GM19328 (cell line): ENCODE results near the gene AKAP6.

ENCODE experiments used
- ATAC-seq: cut with Tn5 transposase; IDR thresholded peaks from one replicate; pipeline ENCODE4 v1.9.1; 2021; ENCODE audit warnings: mild to moderate bottlenecking, moderate library complexity; ENCODE audit not compliant: unreplicated experiment

The AKAP6 gene

GRCh38 chr14:32330351-32331111 lies 1.4 kb downstream of the AKAP6 start:
- no peak for ATAC-seq

GRCh38 chr14:32331206-32331605 lies 2.1 kb downstream of the AKAP6 start:
- ATAC-seq: no peak

GRCh38 chr14:32332415-32333316 lies 3.6 kb downstream of the AKAP6 start:
- ATAC-seq: no peak

- no peak for ATAC-seq
These were observed 7.6 kb downstream of the AKAP6 start for GRCh38 chr14:32336702-32337101.

DNA sequence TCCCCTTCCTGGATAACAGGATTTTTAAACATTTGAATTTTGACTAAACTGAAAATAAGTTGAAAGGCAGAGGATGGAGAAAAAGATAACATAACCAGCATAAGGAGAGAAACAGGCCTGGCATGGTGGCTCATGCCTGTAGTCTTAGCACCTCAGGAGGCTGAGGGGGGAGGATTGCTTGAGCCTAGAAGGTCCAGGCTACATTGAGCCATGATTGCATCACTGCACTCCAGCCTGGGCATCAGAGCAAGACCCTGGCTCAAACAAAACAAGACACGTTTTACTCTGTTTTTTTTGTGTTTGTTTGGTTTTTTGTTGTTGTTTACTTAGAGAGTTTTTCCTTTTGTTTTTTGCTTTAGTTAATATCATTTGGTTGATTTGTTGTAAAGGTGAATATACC lies 8.7 kb downstream of the AKAP6 start:
- ATAC-seq: no peak

DNA sequence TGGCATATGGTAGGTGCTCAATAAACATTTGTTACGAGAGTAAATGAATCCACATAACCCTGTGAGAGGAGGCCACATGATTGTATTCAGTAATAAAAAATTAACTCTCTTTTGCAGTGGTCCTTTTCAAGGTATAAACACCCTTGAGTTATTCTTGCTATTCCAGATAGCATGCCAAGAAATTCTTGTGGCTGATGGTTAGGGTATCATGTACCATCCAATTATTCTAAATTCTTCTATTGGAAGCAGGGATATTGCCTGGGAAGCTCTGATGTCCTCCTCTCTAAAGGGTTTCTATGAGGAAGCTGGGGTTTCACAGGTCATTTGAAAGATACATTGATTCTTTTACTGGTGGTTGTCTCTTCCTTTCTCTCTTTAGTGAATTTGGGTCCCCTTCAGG lies 10.1 kb downstream of the AKAP6 start:
- ATAC-seq: no peak

- no peak for ATAC-seq
These were observed 13.1 kb downstream of the AKAP6 start for GRCh38 chr14:32341947-32342846.

DNA sequence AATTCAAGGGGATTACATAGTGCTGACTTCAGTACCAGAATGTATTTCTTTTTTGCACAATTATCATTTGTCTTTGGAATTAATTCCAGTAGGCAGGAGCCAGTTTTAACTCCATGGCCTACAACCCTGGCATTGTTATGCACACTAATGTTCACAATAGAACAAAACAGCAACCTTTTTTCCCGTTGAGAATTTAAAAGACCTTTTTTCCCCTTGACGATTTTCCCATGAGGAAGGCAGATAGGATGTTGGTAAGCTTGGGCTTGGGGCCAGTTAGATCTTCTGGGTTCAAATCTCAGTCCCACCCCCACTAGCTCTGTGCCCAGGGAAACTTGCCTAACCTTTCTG lies 13.7 kb downstream of the AKAP6 start:
- no peak for ATAC-seq

DNA sequence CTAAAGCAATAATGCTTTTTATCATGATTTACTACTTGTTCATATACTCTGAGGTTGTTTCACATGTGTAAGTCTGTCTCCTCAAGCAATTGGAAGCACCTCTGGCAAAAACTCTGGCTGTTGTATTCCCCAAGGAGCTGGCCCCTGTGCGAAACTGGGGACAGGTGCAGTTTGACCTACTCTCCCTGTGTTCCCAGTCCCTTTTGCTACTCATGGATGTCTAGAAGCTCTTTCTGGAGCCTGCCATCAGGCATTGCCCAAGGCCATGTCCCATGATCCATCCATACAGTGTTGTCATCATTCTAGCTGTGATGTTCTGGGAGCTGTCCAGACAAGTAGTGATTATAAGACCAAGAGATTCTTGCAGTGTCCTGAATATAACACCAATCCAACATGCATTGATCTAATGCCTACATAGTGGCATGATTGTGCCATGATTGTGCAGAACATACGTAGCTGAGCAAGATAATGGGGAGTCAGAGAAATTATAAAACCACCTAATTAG lies 14.9 kb downstream of the AKAP6 start:
- no peak for ATAC-seq

GRCh38 chr14:32345311-32345791 lies 16.3 kb downstream of the AKAP6 start:
- no peak for ATAC-seq

DNA sequence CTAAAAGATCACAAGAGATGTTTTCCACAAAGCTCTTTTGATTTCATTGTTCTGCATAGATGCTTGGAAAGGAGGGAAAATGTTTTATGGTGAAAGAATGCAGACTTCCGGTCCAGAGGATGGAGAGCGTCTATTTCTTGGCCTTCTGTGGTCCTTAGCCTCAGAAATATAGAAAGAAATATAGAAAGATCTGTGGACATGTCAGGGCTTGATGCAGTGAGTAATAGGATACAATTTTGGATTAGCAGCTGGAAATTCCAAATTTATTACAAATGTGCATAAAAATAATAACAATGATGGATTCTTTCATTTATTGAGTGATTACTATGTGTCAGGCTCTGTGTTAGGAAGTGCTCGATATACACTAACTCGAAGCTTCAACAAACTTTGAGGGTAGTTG lies 20.2 kb downstream of the AKAP6 start:
- ATAC-seq: no peak

DNA sequence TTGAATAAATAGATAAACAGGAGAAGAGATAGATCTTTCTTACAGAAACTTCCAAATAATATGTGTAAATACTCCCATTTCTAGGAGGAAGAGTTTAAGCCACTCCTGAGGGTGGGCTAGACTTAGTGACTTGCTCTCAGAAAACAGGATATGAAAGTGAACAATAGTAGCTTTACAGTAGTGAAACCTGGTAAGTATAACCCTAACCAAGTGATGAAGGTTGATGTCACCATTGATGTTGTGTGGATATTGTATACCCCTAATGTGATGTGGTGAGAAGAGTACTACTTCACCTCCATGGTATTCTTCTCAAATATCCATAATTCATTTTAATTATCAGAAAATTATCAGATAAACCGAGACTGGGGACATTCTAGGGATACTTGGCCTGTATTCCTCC lies 20.9 kb downstream of the AKAP6 start:
- peak; percentile 91 for ATAC-seq

DNA sequence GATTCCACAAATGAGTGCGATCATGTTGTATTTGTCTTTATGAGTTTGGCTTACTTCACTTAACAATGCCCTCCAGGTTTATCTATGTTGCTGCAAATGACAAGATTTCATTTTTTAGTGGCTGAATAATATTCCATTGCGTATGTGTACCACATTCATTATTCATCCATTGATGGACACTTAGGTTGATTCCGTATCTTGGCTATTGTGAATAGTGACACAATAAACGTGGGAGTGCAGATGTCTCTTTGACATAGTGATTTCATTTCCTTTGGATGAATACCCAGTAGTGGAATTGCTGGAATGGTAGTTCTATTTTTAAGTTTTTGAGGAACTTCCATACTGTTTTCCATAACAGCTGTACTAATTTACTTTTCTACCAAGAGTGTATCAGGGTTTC lies 23.5 kb downstream of the AKAP6 start:
- ATAC-seq: no peak

DNA sequence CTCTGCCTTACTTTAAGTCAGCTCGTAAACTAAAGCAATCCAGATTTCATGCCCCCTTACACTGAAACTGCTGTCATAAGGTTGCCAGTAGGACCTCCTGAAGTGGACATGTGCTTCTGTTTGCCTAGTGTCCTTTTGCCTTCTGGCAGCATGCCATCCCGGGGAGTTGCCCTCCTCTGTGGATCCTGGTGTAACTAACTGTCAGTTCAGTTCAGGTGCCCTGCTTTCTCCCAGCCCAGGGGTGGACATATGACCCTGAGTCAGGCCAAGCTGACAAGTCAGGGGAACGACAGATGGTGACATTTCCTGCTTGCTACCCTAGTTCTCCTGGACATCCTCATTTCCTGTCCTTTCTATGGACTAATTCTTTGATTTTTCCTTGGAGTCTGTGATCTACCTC lies 25.6 kb downstream of the AKAP6 start:
- no peak for ATAC-seq

DNA sequence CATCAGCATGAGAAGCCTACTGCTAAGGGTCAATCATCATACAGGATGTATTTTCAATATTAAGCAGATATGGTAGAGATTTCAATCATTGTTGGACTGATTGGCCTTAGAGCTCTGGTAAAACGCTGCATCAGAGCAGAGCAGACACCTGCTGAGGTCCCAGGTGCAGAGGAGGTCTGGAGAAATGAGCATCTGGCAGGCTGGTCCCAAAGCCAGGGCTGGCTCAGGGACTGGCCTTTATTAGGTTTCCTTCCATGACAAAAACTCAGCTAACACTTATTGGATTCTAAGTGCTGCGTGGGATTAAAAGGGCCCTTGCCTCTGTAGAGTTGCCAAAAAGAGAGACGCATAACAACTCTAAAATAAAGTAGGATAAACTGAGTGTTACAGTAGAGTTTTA lies 29.7 kb downstream of the AKAP6 start:
- ATAC-seq: no peak

GRCh38 chr14:32361674-32362073 lies 32.6 kb downstream of the AKAP6 start:
- ATAC-seq: no peak

GRCh38 chr14:32363761-32364160 lies 34.7 kb downstream of the AKAP6 start:
- no peak for ATAC-seq

DNA sequence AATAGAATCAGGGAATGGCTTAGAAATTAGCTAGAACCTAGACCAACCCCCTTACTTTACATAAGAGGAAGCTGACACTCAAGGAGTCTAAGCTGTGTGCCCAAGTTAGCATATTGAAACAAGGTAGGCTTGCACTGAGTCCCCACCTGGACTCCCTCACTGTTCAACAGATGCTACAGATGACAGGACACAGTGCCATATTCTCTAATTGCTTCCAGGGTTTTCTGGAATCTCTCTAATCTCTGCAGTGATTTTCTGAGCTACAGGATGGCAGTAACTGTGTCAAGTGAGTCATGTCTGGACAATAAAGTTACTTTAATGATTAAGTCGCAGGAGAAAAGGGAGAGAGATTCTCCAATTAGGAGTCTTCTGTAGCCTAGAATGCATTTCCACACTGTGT lies 35.8 kb downstream of the AKAP6 start:
- ATAC-seq: no peak

DNA sequence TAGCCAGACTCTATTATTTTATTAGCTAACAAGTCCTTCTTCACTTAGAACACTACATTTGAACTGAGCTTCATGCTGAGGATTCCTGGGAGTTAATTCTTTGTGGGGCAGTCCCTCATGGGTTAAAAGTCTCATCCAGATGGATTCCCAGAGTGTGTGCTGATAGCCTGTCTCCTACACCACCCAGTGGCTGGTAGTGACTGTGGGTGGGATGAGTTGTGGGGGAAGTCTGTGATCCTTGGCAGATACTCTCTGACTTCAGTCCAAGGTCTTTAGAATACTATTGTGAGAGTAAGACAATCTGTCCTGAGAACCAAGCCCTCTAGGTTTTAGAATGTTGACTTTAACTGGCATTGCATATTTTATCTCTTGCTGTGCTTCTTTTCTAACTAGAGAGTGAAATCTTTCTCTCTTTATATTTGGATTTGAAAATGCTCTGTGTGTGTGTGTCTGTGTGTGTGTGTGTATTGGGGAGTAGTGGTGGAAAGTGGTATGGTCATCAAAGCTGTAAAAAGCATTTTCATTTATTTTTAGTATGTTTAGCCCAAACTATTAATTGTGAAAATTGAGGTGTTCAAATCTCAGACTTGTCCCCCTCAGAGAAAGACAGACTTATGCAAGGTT lies 37.3 kb downstream of the AKAP6 start:
- ATAC-seq: no peak

- no peak for ATAC-seq
These were observed 37.9 kb downstream of the AKAP6 start for GRCh38 chr14:32366986-32367385.
